Stomach smooth muscle (tissue), 2 donors: ENCODE measurements around the gene RDH11.
A peak's percentile ranks its signal among the peaks of the same experiment; 100 is the strongest.
"Not testable (repeated sequence)": the region's sequence is repeated elsewhere in the genome, so short reads cannot be mapped to it uniquely, and the experiment has no call there.

ENCODE experiments used
- H3K27ac ChIP-seq: one replicate; pipeline ENCODE4 v1.7.0; 2013; ENCODE audit warnings: mild to moderate bottlenecking, low read length, inconsistent platforms
- H3K27me3 ChIP-seq, 2 donors: one replicate each; pipeline ENCODE4 v1.7.0; 2013; ENCODE audit warnings: low read length in 2 of 2; ENCODE audit not compliant: insufficient read depth in 2 of 2, control insufficient read depth in 1 of 2
- H3K36me3 ChIP-seq, 2 donors: one replicate each; pipeline ENCODE4 v1.7.0; 2013; ENCODE audit warnings: low read length in 2 of 2; ENCODE audit not compliant: control insufficient read depth in 2 of 2, insufficient read depth in 2 of 2
- H3K4me1 ChIP-seq: one replicate; pipeline ENCODE4 v1.7.0; 2013; ENCODE audit warnings: low read length; ENCODE audit not compliant: control insufficient read depth, insufficient read depth
- H3K4me3 ChIP-seq, 2 donors: one replicate each; pipeline ENCODE4 v1.7.0; 2013; ENCODE audit warnings: low read length in 2 of 2
- H3K9ac ChIP-seq, 2 donors: one replicate each; pipeline ENCODE4 v1.7.0; 2013; ENCODE audit warnings: low read length in 2 of 2, mild to moderate bottlenecking in 1 of 2
- H3K9me3 ChIP-seq, 2 donors: one replicate each; pipeline ENCODE4 v1.7.0; 2013; ENCODE audit warnings: low read length in 2 of 2; ENCODE audit not compliant: control insufficient read depth in 2 of 2
- donor health status: healthy.
- donor health status: Pancreatic carcinoma.

RDH11 gene

GRCh38 chr14:67704484-67705089, 9.0 kb upstream of the RDH11 start:
- Histone ChIP-seq H3K4me3 (no peak overlapping the region), H3K9me3 (no peaks in the 10 kb centered on the region), H3K27me3 (no peaks in the 10 kb centered on the region), H3K9ac (no peak overlapping the region), H3K27ac (no peak overlapping the region), H3K36me3 (no peaks in the 10 kb centered on the region), H3K4me1 (no peaks in the 10 kb centered on the region)

- H3K27me3 ChIP-seq = no peaks in the 10 kb centered on the region
- H3K9ac ChIP-seq = no peak overlapping the region
- no peaks in the 10 kb centered on the region for H3K36me3 ChIP-seq
- H3K9me3 ChIP-seq = no peaks in the 10 kb centered on the region
- no peak overlapping the region for H3K27ac ChIP-seq
- H3K4me3 ChIP-seq = no peak overlapping the region
- H3K4me1 ChIP-seq = no peaks in the 10 kb centered on the region
Observed at GRCh38 chr14:67703997-67704396, 8.4 kb upstream of the RDH11 start.

- not testable (repeated sequence) for H3K4me3 ChIP-seq, H3K27ac ChIP-seq, H3K4me1 ChIP-seq, H3K27me3 ChIP-seq, H3K9me3 ChIP-seq, H3K36me3 ChIP-seq, H3K9ac ChIP-seq
Observed at GRCh38 chr14:67701492-67701891, 5.9 kb upstream of the RDH11 start, which contains the start of gene RDH12. Gene RDH12, plus strand, starts transcription at chr14:67701886. Its CDS starts 20,757 bp downstream, at chr14:67722643.

DNA sequence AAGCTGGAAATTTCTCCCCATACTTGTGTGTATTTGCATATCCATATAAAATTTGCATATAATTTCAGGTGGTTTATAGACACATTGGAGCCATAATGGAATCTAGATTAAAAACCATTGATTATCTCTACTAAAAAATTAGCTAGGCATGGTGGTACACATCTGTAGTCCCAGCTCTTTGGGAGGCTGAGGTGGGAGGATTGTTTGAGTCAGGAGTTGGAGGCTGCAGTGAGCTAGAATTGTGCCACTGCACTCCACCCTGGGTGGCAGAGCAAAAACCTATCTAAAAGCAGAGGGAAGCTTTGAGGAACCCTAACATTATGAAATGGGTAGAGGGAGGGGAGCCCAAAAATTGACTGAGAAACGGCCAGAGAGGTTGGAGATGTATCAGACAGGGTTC, 2.6 kb upstream of the RDH11 start:
- Histone ChIP-seq H3K4me3 (no peak overlapping the region), H3K4me1 (peaks cover 10% of the 10 kb centered on the region), H3K27ac (no peak overlapping the region), H3K36me3 (no peaks in the 10 kb centered on the region), H3K9ac (no peak overlapping the region), H3K9me3 (no peaks in the 10 kb centered on the region), H3K27me3 (no peaks in the 10 kb centered on the region)

DNA sequence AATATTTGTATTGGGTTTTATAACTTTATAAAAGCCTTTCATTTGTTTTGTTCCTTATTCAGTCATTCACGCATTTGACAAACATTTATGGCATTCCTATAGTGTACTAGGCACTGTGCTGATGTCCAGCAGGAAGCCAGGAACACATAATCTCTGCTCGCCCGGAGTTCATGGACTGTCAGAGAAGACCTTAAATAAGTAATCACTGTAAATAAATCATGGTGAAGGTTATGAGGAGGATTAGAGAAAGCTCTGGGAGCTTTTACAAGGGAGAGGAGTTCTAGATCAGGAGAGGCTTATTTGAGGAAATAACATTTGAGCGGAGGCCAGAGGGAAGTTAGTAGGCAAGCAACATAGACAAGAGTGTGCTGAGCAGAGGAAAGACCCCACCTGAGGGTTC, 1.4 kb upstream of the RDH11 start:
- no peak overlapping the region for H3K9ac ChIP-seq
- no peak overlapping the region for H3K27ac ChIP-seq
- no peaks in the 10 kb centered on the region for H3K27me3 ChIP-seq
- no peak overlapping the region for H3K4me3 ChIP-seq
- peaks cover 15% of the 10 kb centered on the region for H3K4me1 ChIP-seq
- H3K9me3 ChIP-seq = no peaks in the 10 kb centered on the region
- peaks cover under 1% of the 10 kb centered on the region in 2 donors for H3K36me3 ChIP-seq

- Histone ChIP-seq H3K27me3 (no peaks in the 10 kb centered on the region), H3K9ac (peak overlapping the region; percentile 75 to 84), H3K4me3 (peak overlapping the region; percentile 91 to 93), H3K36me3 (peaks cover 16 to 17% of the 10 kb centered on the region in 2 donors), H3K4me1 (peaks cover 15% of the 10 kb centered on the region), H3K27ac (peak overlapping the region; percentile 77), H3K9me3 (no peaks in the 10 kb centered on the region)
Observed at GRCh38 chr14:67694791-67695393, 672 bp downstream of the RDH11 start.

DNA sequence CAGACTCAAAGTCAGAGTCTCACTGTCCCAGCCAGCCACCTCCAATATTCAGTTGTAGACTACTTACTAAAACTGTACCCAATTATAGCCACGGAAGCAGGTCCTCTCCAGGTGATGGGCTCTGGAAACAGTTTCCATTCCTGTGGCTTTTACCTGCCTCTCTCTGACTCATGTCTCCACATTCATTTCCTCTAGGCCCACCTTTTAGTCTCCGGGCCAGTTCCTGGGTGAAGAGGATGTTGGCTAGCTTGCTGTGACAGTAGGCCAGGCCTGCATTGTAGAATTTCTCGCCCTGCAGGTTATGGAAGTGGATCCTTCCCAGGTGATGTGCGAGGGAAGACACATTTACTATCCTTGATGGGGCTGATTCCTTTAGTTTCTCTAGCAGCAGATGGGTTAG, 5.6 kb downstream of the RDH11 start:
- Histone ChIP-seq H3K27me3 (no peaks in the 10 kb centered on the region), H3K4me3 (no peak overlapping the region), H3K27ac (no peak overlapping the region), H3K4me1 (peaks cover 11% of the 10 kb centered on the region), H3K36me3 (peaks cover 48% of the 10 kb centered on the region in 2 donors), H3K9me3 (no peaks in the 10 kb centered on the region), H3K9ac (no peak overlapping the region)

DNA sequence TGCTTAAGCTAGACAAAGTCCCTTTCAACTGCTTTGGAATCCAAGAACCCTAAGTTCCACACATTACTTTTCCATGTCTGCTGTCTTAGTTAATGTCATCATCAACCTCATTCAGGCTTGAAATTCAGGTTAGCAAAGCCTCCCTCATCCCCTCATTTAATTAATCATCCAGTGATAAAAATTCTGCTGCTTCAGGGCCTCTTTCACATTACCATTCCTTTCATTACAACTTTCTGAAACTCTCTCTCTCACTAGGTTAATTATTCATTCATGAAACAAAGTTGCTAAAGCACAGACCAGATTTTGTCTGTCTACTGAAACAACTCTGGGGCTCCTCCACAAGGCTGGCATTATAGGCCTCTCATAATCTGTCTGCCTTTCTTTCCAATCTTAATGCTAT, 11.7 kb downstream of the RDH11 start:
- no peaks in the 10 kb centered on the region for H3K4me1 ChIP-seq
- H3K27ac ChIP-seq = no peak overlapping the region
- no peaks in the 10 kb centered on the region for H3K27me3 ChIP-seq
- H3K9me3 ChIP-seq = no peaks in the 10 kb centered on the region
- no peak overlapping the region for H3K9ac ChIP-seq
- no peak overlapping the region for H3K4me3 ChIP-seq
- peaks cover 26 to 30% of the 10 kb centered on the region in 2 donors for H3K36me3 ChIP-seq

GRCh38 chr14:67680941-67681340, 14.6 kb downstream of the RDH11 start:
- peaks cover 22 to 25% of the 10 kb centered on the region in 2 donors for H3K36me3 ChIP-seq
- H3K27me3 ChIP-seq = no peaks in the 10 kb centered on the region
- no peak overlapping the region for H3K4me3 ChIP-seq
- no peaks in the 10 kb centered on the region for H3K9me3 ChIP-seq
- H3K27ac ChIP-seq = no peak overlapping the region
- H3K9ac ChIP-seq = no peak overlapping the region
- H3K4me1 ChIP-seq = no peaks in the 10 kb centered on the region

GRCh38 chr14:67680121-67680602, 15.4 kb downstream of the RDH11 start:
- H3K9me3 ChIP-seq = no peaks in the 10 kb centered on the region
- H3K4me3 ChIP-seq = no peak overlapping the region
- H3K9ac ChIP-seq = no peak overlapping the region
- H3K27me3 ChIP-seq = no peaks in the 10 kb centered on the region
- H3K4me1 ChIP-seq = peaks cover 4% of the 10 kb centered on the region
- H3K27ac ChIP-seq = no peak overlapping the region
- H3K36me3 ChIP-seq = peaks cover 16 to 20% of the 10 kb centered on the region in 2 donors

GRCh38 chr14:67679006-67679405, 16.6 kb downstream of the RDH11 start:
- Histone ChIP-seq H3K4me3 (no peak overlapping the region), H3K36me3 (peaks cover 12 to 13% of the 10 kb centered on the region in 2 donors), H3K9me3 (no peaks in the 10 kb centered on the region), H3K4me1 (peaks cover 7% of the 10 kb centered on the region), H3K9ac (no peak overlapping the region), H3K27ac (no peak overlapping the region), H3K27me3 (no peaks in the 10 kb centered on the region)
